Measurements from ENCODE around the gene KIAA1614. TPM values are rescaled to one million over a fixed set of nuclear protein-coding genes. Genes with fewer than 3 reads are reported as not detected.

KIAA1614 gene
- total RNA-seq, 1 experiment from 2014 or later: 63.1 TPM

DNA sequence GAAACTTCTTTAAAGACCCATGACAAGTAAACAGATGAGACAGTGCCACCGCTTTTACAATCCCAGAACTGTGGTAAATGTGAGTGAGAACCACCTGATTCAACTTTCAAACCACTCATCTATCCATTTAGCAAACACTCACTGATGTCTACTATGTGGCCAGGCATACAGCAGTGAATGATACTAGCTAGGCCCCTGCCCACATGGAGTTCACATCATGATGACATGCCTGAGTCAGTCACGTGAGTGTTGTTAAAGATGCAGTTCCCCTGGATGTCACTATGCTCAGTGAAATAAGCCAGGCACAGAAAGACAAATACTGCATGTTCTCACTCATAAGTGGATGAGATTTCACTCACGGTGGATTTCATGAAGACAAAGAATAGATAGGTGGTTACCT is 81.6 kb downstream of the KIAA1614 start:
- no peaks in the 10 kb centered on the region for H3K27me3 ChIP-seq
- no peaks in the 10 kb centered on the region for H3K4me1 ChIP-seq
- no peak overlapping the region for H3K4me3 ChIP-seq
- H3K9me3 ChIP-seq (replicated peaks): no peaks in the 10 kb centered on the region
- no peak for DNase-seq
- no peak overlapping the region for H3K27ac ChIP-seq
- peaks cover 46% of the 10 kb centered on the region for H3K36me3 ChIP-seq

DNA sequence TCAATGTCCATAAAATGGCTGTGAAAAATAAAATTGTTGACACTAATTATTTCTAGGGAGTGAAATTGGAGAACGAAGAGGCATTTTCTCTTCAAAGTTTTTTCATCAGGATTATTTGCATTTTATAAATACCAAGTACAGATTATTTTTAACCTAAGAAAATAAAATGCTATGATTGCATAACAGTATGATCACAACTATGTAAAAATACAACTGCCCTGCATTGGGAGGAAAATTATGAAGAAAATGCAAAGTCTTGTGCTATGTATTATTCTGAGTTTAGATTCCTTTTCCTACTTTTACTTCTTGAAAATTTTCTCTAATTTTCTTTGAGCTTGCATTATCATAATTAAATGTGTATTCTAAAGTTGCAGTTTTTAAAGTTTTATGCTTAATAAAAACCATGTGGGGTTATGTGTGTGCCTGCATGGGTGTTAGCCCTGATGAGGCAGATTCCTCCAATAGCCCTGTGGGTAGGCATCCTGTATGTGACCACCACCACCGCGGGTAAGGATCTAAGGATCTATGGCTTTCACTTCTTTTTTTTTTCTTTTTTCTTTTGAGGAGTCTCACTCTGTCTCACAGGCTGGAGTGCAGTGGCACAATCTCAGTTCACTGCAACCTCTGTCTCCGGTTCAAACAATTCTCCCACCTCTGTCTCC is 85.3 kb downstream of the KIAA1614 start:
- Histone ChIP-seq H3K36me3 (peaks cover 55% of the 10 kb centered on the region), H3K4me1 (no peaks in the 10 kb centered on the region), H3K9me3 (replicated peaks) (no peaks in the 10 kb centered on the region), H3K27me3 (no peaks in the 10 kb centered on the region), H3K4me3 (no peak overlapping the region), H3K27ac (no peak overlapping the region)
- no peak for DNase-seq

Other genes with a start within 250 kb of the KIAA1614 start
- 28.2 and 29.7 TPM in 2 replicates for gene STX6, start 110.0 kb downstream of the KIAA1614 start, total RNA-seq (2014; rRNA removed; shearing (Covaris generic))
- gene MR1, start 121.1 kb downstream of the KIAA1614 start, total RNA-seq (2014; rRNA removed; shearing (Covaris generic)): 0.23 and 0.24 TPM in 2 replicates
- gene IER5, start 175.8 kb downstream of the KIAA1614 start, total RNA-seq (2014; rRNA removed; shearing (Covaris generic)): 30.3 and 31.9 TPM in 2 replicates